Activated CD4-positive, alpha-beta T cell treated with anti-CD3 and anti-CD28 coated beads for 48 hours (primary cell): Measurements from ENCODE around the gene DNAI7.

ENCODE experiments used
- DNase-seq: peaks from one replicate; pipeline ENCODE4 v3.0.0-alpha.2; 2020

DNAI7 gene

DNA sequence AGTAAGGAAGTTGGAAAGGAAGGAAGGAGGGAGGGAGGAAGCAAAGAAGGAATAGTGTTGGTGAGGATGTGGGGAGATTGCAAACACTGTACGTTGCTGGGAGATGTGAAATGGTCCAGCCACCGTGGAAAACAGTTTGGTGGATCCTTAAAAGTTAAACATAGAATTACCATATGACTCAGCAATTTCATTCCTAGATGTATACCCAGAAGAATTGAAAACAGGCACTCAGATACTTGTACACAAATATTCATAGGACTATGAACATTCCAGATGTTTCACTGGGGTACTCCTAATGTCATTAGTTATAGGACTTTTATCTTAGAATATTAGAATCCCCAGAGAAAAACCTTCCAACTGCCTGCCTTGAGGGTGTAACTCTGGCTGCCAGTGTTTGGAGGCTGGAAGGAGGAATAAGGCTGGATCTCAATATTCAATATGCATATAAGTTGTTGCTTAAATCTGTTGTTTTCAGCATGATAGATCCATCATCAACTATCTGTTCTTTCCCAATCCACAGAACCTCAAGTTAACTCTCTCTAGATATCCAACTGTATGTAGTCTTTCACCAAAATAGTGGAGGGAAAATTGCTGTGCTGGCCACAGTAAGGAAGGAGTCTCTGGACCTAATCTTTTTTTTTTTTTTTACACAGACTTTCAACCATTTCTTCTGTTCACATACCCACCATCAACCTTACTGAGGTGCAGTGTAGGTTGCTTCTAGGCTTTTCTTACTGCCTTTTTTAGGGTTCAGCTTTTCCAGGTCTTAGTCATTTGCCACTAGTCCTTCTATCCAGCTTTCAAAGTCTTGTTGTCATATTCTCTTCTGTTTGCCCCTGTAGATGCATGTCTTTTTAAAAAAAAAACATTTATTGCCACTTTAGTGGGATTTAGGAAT, 94.5 kb downstream of the DNAI7 start:
- DNase-seq, result no peak

DNA sequence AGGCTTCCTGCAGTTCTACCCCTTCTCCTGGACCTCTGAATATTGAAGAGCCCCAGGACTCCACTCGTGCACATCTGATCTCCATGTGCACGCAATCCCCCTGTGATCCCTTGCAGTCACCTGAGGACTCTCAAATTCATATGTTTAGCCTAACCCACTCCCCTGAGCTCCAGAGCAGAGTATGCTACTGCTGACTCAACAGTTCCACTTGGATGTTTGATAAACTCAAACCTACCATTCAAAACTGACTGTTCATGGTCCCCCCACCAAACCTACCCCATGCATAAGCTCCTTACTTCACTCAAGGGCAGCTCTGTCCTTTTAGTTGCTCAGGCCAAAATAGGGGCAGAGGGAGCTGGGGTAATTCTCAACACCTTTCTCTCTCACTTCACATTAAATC, 96.0 kb downstream of the DNAI7 start:
- DNase-seq, result no peak

DNA sequence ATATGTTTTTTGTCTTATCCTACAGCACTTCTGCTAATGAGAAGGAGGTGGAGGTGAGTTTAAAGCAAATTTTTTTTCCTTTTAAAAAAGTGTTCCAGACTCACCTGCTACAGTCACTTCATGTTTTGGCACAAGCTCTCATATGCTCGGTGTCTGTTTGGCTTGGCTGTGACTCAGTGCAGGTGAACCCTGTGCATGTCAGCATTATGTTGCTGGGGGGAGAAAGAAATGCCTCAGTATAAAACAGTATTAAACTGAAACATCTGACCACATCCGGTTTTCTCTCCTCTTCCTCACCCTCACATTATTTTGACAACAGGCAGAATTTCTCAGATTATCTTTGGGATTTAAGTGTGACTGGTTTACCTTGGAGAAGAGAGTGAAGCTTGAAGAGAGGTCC, 105.2 kb downstream of the DNAI7 start:
- peak; percentile 33 for DNase-seq

DNA sequence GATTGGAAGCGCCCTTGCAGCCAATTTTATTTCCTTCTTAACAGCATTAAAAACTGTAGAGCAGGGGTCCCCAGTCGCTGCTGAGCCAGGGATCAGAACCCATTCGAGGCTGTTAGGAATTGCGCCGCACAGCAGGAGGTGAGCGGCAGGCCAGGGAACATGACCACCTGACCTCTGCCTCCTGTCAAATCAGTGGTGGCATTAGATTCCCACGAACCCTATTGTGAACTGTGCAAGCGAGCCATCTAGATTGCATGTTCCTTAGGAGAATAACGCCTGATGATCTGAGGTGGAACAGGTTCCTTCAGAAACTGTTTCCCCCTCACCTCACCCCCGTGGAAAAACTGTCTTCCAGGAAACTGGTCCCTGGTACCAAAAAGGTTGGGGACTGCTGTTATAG, 107.4 kb downstream of the DNAI7 start:
- DNase-seq, result no peak

DNA sequence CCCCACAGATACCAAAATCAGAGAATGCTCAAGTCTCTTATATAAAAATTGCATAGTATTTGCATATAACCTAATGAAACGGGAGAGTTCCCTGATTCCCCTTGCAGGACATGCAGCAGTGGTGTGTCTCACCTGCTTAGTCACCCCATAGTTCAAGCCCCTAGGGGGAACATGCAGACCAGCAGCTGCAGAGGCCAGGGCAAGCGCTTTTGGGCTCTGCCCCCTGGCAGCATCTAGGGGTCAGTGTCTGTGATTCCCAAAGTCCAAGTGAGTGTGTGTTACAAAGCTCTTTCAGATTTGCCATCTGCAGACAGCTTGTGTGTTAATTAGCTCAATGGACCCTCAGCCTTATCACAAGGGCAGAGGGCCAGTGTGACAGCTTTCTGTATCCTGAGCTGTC, 110.1 kb downstream of the DNAI7 start:
- DNase-seq, result no peak

DNA sequence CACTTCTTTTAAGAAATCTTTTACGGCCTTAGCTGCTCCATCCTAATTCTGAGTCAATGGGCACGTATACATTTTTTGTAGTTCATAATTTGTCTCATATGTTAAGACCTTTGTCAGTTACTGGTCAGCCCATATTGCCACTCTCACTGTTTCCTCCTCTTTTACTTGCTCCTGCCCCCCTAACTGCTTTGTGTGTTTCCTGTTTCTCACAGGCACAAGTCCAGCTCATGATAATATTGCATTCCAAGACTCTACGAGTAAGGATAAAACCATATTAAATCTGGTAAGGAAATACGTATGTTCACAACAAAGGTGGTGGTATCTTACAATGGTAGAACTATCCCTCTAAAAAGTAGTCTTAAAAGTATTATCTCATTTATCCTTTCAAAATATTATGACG, 111.7 kb downstream of the DNAI7 start:
- DNase-seq, result no peak

DNA sequence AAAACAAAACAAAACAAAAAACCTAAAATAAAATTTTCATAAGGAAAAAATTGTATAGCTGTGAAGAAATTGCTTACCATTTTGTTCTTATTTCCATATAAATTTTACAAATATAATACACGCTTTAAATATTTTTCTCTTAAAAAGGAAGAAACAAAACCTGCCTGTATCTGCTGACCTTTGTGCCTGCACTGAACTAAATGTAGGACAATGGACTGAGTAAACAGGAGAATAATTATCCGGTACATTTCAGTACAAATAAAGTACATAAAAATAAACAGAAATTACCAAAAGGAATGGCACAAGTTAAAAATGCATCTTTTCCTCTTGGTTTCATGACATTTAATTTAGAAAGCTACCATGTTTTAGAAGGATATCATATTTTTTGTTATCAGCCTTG, 112.3 kb downstream of the DNAI7 start:
- no peak for DNase-seq

DNA sequence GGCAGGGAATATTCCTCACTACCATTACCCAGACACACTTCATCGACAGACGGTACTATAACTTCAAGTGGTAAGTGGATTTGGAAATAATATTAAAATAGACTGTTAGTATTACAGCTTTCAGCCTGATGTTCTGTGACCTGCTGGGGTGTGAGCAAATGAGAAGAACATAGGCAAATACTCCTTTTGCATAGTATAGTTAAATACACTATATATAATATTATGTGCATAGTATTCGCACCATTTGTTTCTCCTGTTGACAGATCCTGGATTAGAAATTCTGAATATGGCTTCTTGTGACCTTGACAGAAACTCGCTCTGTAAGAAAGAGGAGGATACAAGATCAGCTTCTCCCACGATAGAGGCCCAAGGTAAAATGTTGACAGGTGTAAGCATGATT, 115.6 kb downstream of the DNAI7 start:
- no peak for DNase-seq

DNA sequence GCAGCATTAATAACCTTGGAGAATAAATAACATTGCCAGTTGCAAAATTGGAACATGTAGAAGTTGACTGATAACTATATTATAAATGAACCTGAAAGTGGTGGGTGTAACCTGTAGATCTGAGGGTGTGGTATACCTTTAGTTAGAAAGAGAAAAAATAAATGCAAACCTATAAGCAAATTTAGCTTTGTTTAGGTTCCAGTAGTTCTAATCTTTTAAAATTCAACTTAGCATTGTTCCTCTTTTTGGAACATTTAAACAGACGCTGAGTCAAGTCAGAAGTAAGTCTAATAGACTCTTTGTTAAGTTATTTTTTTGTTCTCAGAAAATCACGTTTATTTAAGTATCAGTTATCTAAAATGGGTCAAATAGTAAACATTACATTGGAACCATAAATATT, 120.0 kb downstream of the DNAI7 start:
- no peak for DNase-seq

DNA sequence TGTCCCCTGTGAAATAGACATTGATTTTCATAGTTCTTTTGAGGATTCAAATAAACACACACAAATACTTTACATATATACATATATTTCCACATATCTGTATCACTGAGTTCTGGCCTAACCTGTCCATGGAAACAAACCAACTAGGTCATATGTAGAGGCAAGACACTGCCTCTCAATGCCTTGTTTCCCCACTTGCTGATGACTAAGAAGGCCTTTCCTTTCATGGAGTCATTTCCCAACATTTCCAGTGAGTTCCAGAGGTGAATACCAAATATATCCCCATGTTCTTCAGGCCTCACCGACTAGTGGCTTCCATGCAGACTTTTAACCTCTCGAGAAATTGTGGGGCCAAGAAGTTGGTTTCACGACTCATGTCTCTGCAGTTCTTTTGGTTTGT, 120.8 kb downstream of the DNAI7 start:
- DNase-seq, result no peak

DNA sequence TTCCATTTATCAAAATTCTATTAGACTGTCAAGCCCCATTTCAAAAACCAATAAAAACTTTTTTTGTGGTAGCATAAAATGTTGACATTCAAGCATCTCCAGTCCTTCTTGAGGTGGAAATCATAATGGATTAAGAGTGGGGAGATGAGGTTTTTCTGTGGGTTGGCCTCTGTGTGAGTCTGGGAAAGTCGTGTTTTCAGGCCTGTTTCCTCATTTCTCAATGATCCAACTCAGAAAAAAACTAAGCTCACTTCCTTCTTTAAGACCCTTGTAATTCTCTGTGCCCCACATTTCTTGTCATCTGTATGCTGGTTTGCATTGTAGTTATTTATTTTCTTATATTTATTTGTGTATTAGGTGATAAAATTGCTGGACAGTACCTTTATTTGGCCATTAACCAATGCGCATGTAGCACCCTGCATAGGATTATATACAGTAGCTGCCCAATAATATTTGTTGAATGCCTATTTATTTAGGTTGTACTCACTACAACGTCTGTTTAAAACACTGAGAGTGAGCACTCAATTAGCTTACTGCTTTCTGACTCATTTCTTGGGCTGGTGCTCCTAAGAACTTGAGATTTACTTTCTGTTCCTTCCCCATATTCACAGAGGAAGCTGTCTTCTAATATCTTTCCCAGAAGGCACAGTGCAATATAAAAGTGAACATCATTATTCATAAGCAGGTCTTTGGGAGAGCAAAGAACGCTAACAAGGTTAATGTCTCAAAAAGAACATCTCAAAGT, 121.9 kb downstream of the DNAI7 start:
- DNase-seq, result no peak

DNA sequence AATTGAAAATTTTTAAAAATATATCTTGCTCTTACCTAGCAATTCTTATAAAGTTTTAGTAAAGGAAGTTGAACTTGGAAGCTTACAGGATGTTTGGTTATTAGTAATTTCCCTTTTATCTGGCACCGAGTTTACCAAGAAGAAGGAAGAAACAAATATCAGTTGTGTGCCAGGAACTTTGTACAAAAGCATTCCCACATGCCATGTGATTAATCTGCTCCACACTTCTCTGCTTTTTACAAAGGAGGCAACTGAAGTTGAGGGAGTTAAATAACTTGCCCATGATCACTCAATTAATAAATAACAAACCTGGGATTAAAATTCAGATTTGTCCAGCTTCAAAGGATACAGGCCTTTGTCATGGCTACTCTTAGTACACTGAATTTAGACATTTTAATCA, 123.6 kb downstream of the DNAI7 start:
- DNase-seq, result no peak

DNA sequence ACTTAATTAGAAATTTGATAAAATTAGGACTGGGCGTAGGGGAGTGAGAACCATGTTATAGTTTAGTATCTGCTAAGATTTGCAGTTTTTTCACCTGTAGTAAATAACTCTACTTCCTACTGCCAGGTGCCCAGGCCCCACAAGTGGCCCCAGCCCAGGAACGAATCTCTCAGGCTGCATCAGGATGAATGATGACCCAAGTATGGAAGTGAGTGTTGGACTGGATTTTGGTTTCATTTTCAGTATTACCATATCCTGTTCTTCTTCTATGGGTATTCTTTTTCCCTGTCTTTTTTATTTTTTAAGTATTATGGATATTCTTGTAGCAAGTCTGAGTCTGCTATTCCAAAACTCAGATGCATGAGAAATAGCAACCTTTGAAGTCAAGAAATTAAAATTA, 125.7 kb downstream of the DNAI7 start:
- DNase-seq, result no peak

DNA sequence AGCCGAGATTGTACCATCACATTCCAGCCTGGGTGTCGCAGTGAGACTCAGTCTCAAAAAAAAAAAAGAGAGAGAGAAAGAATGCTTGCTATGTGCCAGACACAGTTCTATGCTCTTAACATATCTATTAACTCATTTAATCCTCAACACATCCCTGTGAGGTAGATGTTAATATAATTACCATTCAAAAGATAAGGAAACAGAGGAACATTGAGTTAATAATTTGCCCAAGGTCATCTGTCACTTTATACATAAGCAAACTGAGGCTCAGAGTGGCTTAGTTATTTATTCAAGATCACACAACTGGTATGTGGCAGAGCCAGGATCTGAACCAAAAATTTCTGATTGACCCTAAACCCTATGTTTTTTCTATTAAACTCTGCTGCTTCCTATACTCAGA, 129.9 kb downstream of the DNAI7 start:
- DNase-seq, result no peak

DNA sequence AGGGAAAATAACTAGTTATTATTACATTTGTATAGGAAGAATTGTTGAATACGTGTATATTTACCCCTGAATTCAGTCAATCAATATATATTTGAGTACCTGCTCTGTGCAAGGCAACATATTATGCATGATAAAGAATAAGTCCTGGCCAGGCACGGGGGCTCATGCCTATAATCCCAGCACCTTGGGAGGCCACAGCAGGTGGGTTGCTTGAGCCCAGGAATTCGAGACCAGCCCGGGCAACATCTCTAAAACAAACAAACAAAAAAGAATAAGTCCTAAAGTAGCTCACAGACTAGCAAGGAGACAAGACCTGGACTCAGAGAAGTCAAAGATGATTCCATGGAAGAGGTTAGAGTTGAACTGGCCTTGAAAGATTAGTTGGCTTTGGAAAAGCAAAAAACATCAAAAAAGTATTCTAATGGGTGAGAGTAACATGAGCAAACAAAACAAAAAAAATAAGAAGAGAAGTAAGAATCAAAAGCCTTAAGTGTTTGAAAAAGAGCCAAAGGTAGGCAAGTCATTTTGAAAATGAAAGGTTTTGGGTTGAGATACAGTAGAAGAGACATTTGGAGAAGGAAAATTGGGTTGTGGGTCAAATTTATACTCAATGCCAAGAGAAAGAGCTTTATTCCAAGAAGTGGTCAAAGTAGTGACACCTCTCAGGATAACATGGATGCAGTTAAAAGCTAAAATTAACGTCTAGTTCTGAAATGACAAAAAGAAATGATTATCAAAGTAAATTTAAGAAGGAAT, 130.9 kb downstream of the DNAI7 start:
- no peak for DNase-seq

DNA sequence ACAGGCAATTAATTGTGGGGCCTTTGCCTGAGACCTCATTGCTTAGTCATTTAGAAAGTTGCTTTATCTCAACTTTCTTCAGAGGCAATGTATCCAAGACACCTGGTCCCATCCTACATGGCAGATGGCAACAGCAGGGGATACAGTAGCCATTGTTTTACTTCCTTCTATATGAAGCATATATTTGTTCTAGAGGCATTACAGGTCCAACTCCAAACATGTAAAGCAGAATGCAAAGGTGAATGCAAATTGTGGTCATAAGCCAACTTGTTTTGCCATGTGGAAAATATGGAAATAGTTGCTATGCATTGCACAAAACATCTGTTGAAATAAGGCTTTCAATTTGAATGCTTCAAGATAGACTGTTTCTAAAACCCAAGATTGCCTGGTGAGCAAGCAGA, 136.3 kb downstream of the DNAI7 start:
- no peak for DNase-seq
